ENCODE measurements around the gene TSGA10.

Gene TSGA10

DNA sequence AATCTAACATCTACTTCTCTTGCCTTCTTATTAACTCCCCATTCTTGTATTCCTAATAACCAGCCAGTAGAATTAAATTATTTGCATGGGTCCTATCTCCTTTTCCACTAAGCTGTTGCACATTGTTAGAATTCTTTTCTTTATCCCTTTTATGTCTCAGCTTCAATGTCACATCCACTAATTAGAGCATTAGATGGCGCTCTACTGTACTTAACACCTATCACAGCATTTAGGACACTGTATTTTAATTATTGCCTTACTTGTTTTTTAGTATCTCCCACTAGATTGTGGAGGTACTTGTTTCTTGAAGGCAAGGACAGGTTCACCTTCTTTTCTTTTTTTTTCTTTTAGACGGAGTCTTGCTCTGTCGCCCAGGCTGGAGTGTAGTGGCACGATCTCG lies 3.9 kb upstream of the TSGA10 start:
- H3K79me2 ChIP-seq (ENCODE audit: insufficient read depth, low read depth) = no peaks in the 10 kb centered on the region
- no peak overlapping the region for H3K9ac ChIP-seq
- no peaks in the 10 kb centered on the region for H3K36me3 ChIP-seq (ENCODE audit: insufficient read depth)
- no peak overlapping the region for H2AFZ ChIP-seq (ENCODE audit: low read depth)
- no peaks in the 10 kb centered on the region for H4K20me1 ChIP-seq (ENCODE audit: insufficient read depth)
- H3K4me3 ChIP-seq (IDR thresholded peaks at IDR 0.05; ENCODE audit: insufficient read depth, low read depth, low read length) = no peak overlapping the region
- H3K27ac ChIP-seq = no peak overlapping the region
- peaks cover 15% of the 10 kb centered on the region for H3K4me1 ChIP-seq (ENCODE audit: low read depth, poor library complexity, severe bottlenecking)
- TF ChIP-seq, protein P1, sequence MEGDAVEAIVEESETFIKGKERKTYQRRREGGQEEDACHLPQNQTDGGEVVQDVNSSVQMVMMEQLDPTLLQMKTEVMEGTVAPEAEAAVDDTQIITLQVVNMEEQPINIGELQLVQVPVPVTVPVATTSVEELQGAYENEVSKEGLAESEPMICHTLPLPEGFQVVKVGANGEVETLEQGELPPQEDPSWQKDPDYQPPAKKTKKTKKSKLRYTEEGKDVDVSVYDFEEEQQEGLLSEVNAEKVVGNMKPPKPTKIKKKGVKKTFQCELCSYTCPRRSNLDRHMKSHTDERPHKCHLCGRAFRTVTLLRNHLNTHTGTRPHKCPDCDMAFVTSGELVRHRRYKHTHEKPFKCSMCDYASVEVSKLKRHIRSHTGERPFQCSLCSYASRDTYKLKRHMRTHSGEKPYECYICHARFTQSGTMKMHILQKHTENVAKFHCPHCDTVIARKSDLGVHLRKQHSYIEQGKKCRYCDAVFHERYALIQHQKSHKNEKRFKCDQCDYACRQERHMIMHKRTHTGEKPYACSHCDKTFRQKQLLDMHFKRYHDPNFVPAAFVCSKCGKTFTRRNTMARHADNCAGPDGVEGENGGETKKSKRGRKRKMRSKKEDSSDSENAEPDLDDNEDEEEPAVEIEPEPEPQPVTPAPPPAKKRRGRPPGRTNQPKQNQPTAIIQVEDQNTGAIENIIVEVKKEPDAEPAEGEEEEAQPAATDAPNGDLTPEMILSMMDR (conservative IDR thresholded peaks at IDR 0.05; ENCODE audit: low read depth, low read length) = no peak
- no peaks in the 10 kb centered on the region for H3K27me3 ChIP-seq (ENCODE audit: insufficient read depth, low read depth)
- no peak overlapping the region for H3K4me2 ChIP-seq

DNA sequence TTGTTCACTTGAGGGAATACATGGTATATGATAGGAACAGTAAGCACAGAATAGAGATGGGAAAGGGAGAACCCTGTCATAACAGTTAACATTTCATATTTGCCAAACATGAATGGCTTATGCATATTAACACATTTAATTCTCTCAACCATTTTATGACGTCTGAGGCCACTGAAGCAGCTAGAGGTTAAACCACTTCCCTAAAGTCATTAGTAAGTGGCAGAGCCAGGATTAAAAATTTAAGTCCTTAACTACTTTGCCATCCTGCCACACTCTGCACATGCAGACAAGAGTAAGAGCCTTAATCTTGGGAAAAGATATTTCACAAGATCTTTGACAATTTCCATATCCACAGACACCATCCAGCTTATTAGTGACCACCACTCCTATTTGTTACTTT lies 2.1 kb upstream of the TSGA10 start:
- TF ChIP-seq, protein P1 (conservative IDR thresholded peaks at IDR 0.05; ENCODE audit: low read depth, low read length) = no peak
- no peak overlapping the region for H3K4me2 ChIP-seq
- H3K4me1 ChIP-seq (ENCODE audit: low read depth, poor library complexity, severe bottlenecking) = peaks cover 15% of the 10 kb centered on the region

DNA sequence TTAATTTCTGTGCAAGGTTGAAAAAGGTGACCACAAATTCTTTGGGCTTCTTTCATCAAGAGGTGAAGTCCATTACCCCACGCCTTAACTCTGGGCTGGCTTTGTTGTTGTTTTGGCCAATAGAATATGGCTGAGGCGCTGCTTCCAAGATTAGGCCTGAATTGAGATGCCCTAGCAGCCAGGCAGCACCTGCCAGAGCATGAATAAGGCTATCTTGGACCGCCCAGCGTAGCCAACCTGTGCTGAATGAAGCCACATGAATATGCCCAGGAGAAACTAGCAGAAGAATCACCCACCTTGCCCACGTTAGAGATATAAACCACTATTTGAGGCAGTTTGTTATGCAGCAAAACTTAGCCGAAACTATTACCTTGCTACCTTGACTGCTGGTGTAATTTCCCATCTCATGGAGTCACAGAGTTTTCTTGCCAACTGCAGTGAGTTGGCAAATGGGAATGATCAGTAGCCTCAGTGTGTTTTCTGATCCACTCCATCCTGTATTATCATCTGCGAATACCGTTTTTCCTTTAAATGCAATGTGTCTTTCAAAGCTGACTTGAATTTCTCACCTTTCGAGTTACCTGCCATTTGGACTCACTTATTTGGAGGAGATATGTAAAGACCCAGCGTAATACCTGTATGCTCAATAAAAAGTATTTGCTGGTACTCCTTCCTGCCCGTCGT lies 679 bp downstream of the TSGA10 start:
- no peaks in the 10 kb centered on the region for H3K27me3 ChIP-seq (ENCODE audit: insufficient read depth, low read depth)
- no peaks in the 10 kb centered on the region for H3K36me3 ChIP-seq (ENCODE audit: insufficient read depth)
- TF ChIP-seq, protein P1 (conservative IDR thresholded peaks at IDR 0.05; ENCODE audit: low read depth, low read length) = no peak
- H3K4me2 ChIP-seq = peak overlapping the region; percentile 85
- peak overlapping the region; percentile 79 for H3K27ac ChIP-seq
- peak overlapping the region; percentile 84; the same call in 1 of the 2 replicates for H3K9ac ChIP-seq
- H3K4me1 ChIP-seq (ENCODE audit: low read depth, poor library complexity, severe bottlenecking) = peaks cover 15% of the 10 kb centered on the region
- no peaks in the 10 kb centered on the region for H4K20me1 ChIP-seq (ENCODE audit: insufficient read depth)
- peak overlapping the region; percentile 84 for H2AFZ ChIP-seq (ENCODE audit: low read depth)
- no peak overlapping the region for H3K4me3 ChIP-seq (IDR thresholded peaks at IDR 0.05; ENCODE audit: insufficient read depth, low read depth, low read length)
- no peaks in the 10 kb centered on the region for H3K79me2 ChIP-seq (ENCODE audit: insufficient read depth, low read depth)

More for the DNA sequence above, 2.1 kb upstream of the TSGA10 start:
- H3K4me3 ChIP-seq (IDR thresholded peaks at IDR 0.05; ENCODE audit: insufficient read depth, low read depth, low read length) = no peak overlapping the region
- H3K27me3 ChIP-seq (ENCODE audit: insufficient read depth, low read depth) = no peaks in the 10 kb centered on the region
- no peak overlapping the region for H3K9ac ChIP-seq
- no peaks in the 10 kb centered on the region for H4K20me1 ChIP-seq (ENCODE audit: insufficient read depth)
- H3K36me3 ChIP-seq (ENCODE audit: insufficient read depth) = no peaks in the 10 kb centered on the region
- no peak overlapping the region for H3K27ac ChIP-seq
- no peaks in the 10 kb centered on the region for H3K79me2 ChIP-seq (ENCODE audit: insufficient read depth, low read depth)
- H2AFZ ChIP-seq (ENCODE audit: low read depth) = no peak overlapping the region

DNA sequence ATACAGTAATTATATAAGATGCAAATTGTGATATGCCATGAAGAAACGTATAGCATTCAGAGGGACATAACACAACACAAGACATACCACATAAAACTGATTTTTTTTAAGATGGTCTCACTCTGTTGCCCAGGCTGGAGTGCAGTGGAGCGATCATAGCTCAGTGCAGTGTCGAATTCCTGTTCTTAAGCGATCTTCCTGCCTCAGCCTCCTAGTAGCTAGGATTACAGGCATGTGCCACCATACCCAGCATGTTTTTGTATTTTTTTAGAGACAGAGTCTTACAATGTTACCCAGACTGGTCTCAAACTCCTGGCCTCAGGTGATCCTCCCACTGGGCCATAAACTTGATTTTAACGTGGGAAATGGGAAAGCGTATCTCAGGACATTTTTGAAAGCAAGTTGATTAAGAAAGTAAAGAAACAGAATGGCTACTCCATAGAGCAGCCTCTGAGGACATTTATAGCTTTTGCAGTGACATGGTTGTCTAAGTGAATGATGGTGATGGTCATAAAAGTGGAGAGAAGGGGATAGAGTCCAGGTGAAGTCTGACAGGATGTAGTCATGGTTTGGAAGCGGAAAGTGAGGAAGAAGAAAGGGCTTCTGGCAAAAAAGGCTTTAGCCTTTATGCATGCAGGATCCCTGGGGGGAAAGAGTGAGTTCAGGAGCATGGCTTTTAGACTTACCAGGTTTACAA lies 2.4 kb downstream of the TSGA10 start:
- H2AFZ ChIP-seq (ENCODE audit: low read depth) = no peak overlapping the region
- TF ChIP-seq, protein P1 (conservative IDR thresholded peaks at IDR 0.05; ENCODE audit: low read depth, low read length) = no peak
- no peak overlapping the region for H3K4me3 ChIP-seq (IDR thresholded peaks at IDR 0.05; ENCODE audit: insufficient read depth, low read depth, low read length)
- H3K27me3 ChIP-seq (ENCODE audit: insufficient read depth, low read depth) = no peaks in the 10 kb centered on the region
- peaks cover 15% of the 10 kb centered on the region for H3K4me1 ChIP-seq (ENCODE audit: low read depth, poor library complexity, severe bottlenecking)
- no peak overlapping the region for H3K4me2 ChIP-seq
- no peak overlapping the region for H3K27ac ChIP-seq
- H4K20me1 ChIP-seq (ENCODE audit: insufficient read depth) = no peaks in the 10 kb centered on the region
- no peak overlapping the region for H3K9ac ChIP-seq
- no peaks in the 10 kb centered on the region for H3K36me3 ChIP-seq (ENCODE audit: insufficient read depth)
- H3K79me2 ChIP-seq (ENCODE audit: insufficient read depth, low read depth) = no peaks in the 10 kb centered on the region
